ENCODE measurements around the gene PAK4. TPM values are rescaled to one million over a fixed set of nuclear protein-coding genes. Genes with fewer than 3 reads are reported as not detected.

Gene PAK4
- polyA plus RNA-seq, 1 donor (not counting 4 experiments of a cell fraction or from before 2014, with no cell fraction given): 11.2 TPM

- Histone ChIP-seq H3K27ac (ENCODE audit: control insufficient read depth, insufficient read depth, low read length) (no peak overlapping the region), H3K9me3 (ENCODE audit: control insufficient read depth, low read depth, low read length) (no peaks in the 10 kb centered on the region), H3K4me1 (ENCODE audit: control insufficient read depth, extremely low read depth, insufficient read depth, low read length) (no peaks in the 10 kb centered on the region), H3K4me3 (ENCODE audit: control insufficient read depth in 2 of 3, extremely low read depth in 1 of 3, insufficient read depth in 2 of 3, low read depth in 1 of 3, low read length in 3 of 3) (no peak overlapping the region), H3K9ac (ENCODE audit: control insufficient read depth, extremely low read depth, insufficient read depth, low read length) (no peak overlapping the region), H3K27me3 (ENCODE audit: control insufficient read depth, extremely low read depth, insufficient read depth, low read length) (peaks cover 7% of the 10 kb centered on the region), H2AFZ (ENCODE audit: control insufficient read depth, low read length) (no peak overlapping the region), H3K9me1 (ENCODE audit: control insufficient read depth, extremely low read depth, insufficient read depth, low read length) (no peaks in the 10 kb centered on the region), H3K4me2 (ENCODE audit: control insufficient read depth, extremely low read depth, insufficient read depth, low read depth, low read length) (no peak overlapping the region), H3K79me2 (ENCODE audit: control insufficient read depth, insufficient read depth, low read length) (no peaks in the 10 kb centered on the region), H4K20me1 (ENCODE audit: control insufficient read depth, extremely low read depth, insufficient read depth, low read length) (no peaks in the 10 kb centered on the region), H3K36me3 (ENCODE audit: control insufficient read depth in 2 of 2, extremely low read depth in 1 of 2, insufficient read depth in 2 of 2, low read length in 2 of 2) (no peaks in the 10 kb centered on the region)
- FAIRE-seq (no peak), DNase-seq (ENCODE audit: low read depth, low spot score) (no peak)
- dilution Hi-C loops (cut with MboI; ENCODE audit: extremely low pct_ligation_motif_present, low sequenced_read_pairs): no loop called here
- TF ChIP-seq EZH2 (IDR thresholded peaks at IDR 0.05; ENCODE audit: low read length): no peak
- no peak for TF ChIP-seq CTCF (optimal IDR thresholded peaks at IDR 0.05 in 1 of 3, IDR thresholded peaks at IDR 0.05 in 1 of 3, conservative IDR thresholded peaks at IDR 0.05 in 1 of 3; ENCODE audit: extremely low read depth in 1 of 3, insufficient read depth in 2 of 3, low read length in 3 of 3)
Measured at GRCh38 chr19:39103151-39103550, 22.4 kb upstream of the PAK4 start.

- Histone ChIP-seq H3K27ac (ENCODE audit: control insufficient read depth, insufficient read depth, low read length) (no peak overlapping the region), H4K20me1 (ENCODE audit: control insufficient read depth, extremely low read depth, insufficient read depth, low read length) (no peaks in the 10 kb centered on the region), H3K36me3 (ENCODE audit: control insufficient read depth in 2 of 2, extremely low read depth in 1 of 2, insufficient read depth in 2 of 2, low read length in 2 of 2) (no peaks in the 10 kb centered on the region), H2AFZ (ENCODE audit: control insufficient read depth, low read length) (no peak overlapping the region), H3K9me1 (ENCODE audit: control insufficient read depth, extremely low read depth, insufficient read depth, low read length) (no peaks in the 10 kb centered on the region), H3K4me3 (ENCODE audit: control insufficient read depth in 2 of 3, extremely low read depth in 1 of 3, insufficient read depth in 2 of 3, low read depth in 1 of 3, low read length in 3 of 3) (no peak overlapping the region), H3K27me3 (ENCODE audit: control insufficient read depth, extremely low read depth, insufficient read depth, low read length) (no peaks in the 10 kb centered on the region), H3K9me3 (ENCODE audit: control insufficient read depth, low read depth, low read length) (no peaks in the 10 kb centered on the region), H3K4me2 (ENCODE audit: control insufficient read depth, extremely low read depth, insufficient read depth, low read depth, low read length) (no peak overlapping the region), H3K9ac (ENCODE audit: control insufficient read depth, extremely low read depth, insufficient read depth, low read length) (no peak overlapping the region), H3K4me1 (ENCODE audit: control insufficient read depth, extremely low read depth, insufficient read depth, low read length) (no peaks in the 10 kb centered on the region), H3K79me2 (ENCODE audit: control insufficient read depth, insufficient read depth, low read length) (no peaks in the 10 kb centered on the region)
- TF ChIP-seq CTCF (optimal IDR thresholded peaks at IDR 0.05 in 1 of 3, IDR thresholded peaks at IDR 0.05 in 1 of 3, conservative IDR thresholded peaks at IDR 0.05 in 1 of 3; ENCODE audit: extremely low read depth in 1 of 3, insufficient read depth in 2 of 3, low read length in 3 of 3) (no peak), EZH2 (IDR thresholded peaks at IDR 0.05; ENCODE audit: low read length) (no peak)
- dilution Hi-C loops (cut with MboI; ENCODE audit: extremely low pct_ligation_motif_present, low sequenced_read_pairs): no loop called here
- DNase-seq (ENCODE audit: low read depth, low spot score) (no peak), FAIRE-seq (no peak)
Measured at GRCh38 chr19:39104186-39104596, 21.4 kb upstream of the PAK4 start.
